HL-60/S4 treated with phorbol 12-myristate 13-acetate at 8.2 ng/mL for 4 days and 3 days (cell line): ENCODE measurements around the gene AADACL2.

Experiments
- in situ Hi-C: fragments of 300-500 bp; cut with MboI; formaldehyde crosslinking; loops from 2 replicates; pipeline ENCODE4 v1.15.0; 2022; ENCODE audit warnings: low sequenced_read_pairs

AADACL2 gene

DNA sequence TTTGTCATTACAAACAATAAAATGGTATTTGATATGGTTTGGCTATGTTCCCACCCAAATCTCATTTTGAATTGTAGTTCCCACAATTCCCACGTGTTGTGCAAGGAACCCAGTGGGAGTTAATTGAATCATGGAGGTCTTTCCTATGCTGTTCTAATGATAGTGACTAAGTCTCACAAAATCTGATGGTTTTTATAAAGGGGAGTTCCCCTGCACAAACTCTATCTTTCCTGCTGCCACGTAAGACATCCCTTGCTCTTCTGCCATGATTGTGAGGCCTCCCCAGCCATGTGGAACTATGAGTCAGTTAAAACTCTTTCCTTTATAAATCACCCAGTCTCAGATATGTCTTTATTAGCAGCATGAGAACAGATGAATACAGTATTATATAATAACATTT is 64.7 kb downstream of the AADACL2 start:
- in situ Hi-C loops, result no loop called here

DNA sequence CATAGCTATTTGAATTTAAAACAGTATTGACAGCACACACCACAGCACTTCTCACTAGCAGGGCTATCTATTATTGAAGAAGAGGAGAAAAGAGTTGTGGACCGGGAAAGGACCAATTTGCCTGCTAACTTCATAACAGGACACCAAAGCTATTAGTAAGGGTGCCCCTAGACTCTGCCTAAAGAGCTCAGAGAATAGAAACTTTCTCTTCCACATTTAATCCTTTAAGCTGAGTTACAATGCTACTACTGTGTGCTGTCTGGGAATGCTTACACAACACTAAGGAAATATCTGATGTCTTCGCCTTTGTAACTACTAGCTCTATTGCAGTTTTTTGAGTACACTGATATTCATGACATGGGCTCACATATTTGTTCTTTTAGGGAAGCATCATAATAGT is 66.7 kb downstream of the AADACL2 start:
- in situ Hi-C loops, result no loop called here

GRCh38 chr3:151804267-151804666 is 70.5 kb downstream of the AADACL2 start:
- in situ Hi-C loops, result no loop called here

- in situ Hi-C loops, result no loop called here
These were observed 73.1 kb downstream of the AADACL2 start for GRCh38 chr3:151806838-151807237.
